HepG2 (cell line): Measurements from ENCODE around the gene WIPF2. TPM values are rescaled to one million over a fixed set of nuclear protein-coding genes. Genes with fewer than 3 reads are reported as not detected.

Source experiments
- CCDC6 ChIP-seq: sonication (generic); formaldehyde crosslinking; IDR thresholded peaks from 2 replicates; pipeline ENCODE4 v1.8.1; 2022; ENCODE audit warnings: mild to moderate bottlenecking, missing genetic modification reagents, moderate library complexity
- CENPX ChIP-seq: sonication (generic); formaldehyde crosslinking; IDR thresholded peaks from 2 replicates; pipeline ENCODE4 v1.9.0; 2021; ENCODE audit warnings: mild to moderate bottlenecking, missing genetic modification reagents, moderate library complexity
- HMGA1 ChIP-seq: sonication (generic); formaldehyde crosslinking; conservative IDR thresholded peaks from 2 replicates; pipeline ENCODE4 v1.4.0; 2020; ENCODE audit warnings: missing genetic modification reagents
- HNF4G ChIP-seq, 2 experiments: sonication (generic) in 1 of 2; formaldehyde crosslinking in 1 of 2; IDR thresholded peaks; 2 replicates each; pipeline versions ENCODE4 v1.4.0 to v1.6.1; 2011 to 2020; ENCODE audit warnings: borderline replicate concordance in 2 of 2, low read depth in 2 of 2, mild to moderate bottlenecking in 2 of 2, low read length in 1 of 2, missing genetic modification reagents in 1 of 2, moderate library complexity in 1 of 2
- PHF5A ChIP-seq: IDR thresholded peaks from one replicate; pipeline ENCODE4 v1.6.1; 2018; ENCODE audit warnings: low read depth, missing genetic modification reagents; ENCODE audit not compliant: unreplicated experiment
- WIZ ChIP-seq: sonication (generic); formaldehyde crosslinking; IDR thresholded peaks from 2 replicates; pipeline ENCODE4 v1.5.1; 2020; ENCODE audit warnings: mild to moderate bottlenecking, missing genetic modification reagents
- ZBTB7A ChIP-seq: sonication (generic); formaldehyde crosslinking; IDR thresholded peaks from 2 replicates; pipeline ENCODE4 v1.8.0; 2022; ENCODE audit warnings: mild to moderate bottlenecking, missing genetic modification reagents
- ZFX ChIP-seq: sonication (generic); formaldehyde crosslinking; IDR thresholded peaks from 2 replicates; pipeline ENCODE4 v1.4.0; 2020; ENCODE audit warnings: mild to moderate bottlenecking, low read depth, missing genetic modification reagents, moderate library complexity
- ZNF160 ChIP-seq: sonication (generic); formaldehyde crosslinking; IDR thresholded peaks from 2 replicates; pipeline ENCODE4 v1.8.0; 2022; ENCODE audit warnings: mild to moderate bottlenecking, inconsistent platforms, missing genetic modification reagents
- ZNF33B ChIP-seq: sonication (generic); formaldehyde crosslinking; IDR thresholded peaks from 2 replicates; pipeline ENCODE4 v1.5.1; 2020; ENCODE audit warnings: mild to moderate bottlenecking, missing genetic modification reagents
- ZNF644 ChIP-seq: IDR thresholded peaks from 2 replicates; pipeline ENCODE4 v1.6.1; 2016; ENCODE audit warnings: low read depth
- ZSCAN12 ChIP-seq: sonication (generic); formaldehyde crosslinking; IDR thresholded peaks from 2 replicates; pipeline ENCODE4 v1.9.0; 2021; ENCODE audit warnings: mild to moderate bottlenecking, missing genetic modification reagents
- polyA plus RNA-seq, 8 experiments: library from polyadenylated mRNA; depleted of rRNA in 3 of 8; stranded (reverse) in 7 of 8; unstranded in 1 of 8; fragments of >200 nt; fragmentation: Illumina TruSeq in 4 of 8; extraction: Trizol in 4 of 8; gene quantifications; 2 replicates each; pipeline versions ENCODE4 v1.2.1 to v1.2.3, GENCODE V29; 2011 to 2016; ENCODE audit warnings: low read depth in 4 of 8, missing spikeins in 1 of 8, mixed read lengths in 1 of 8; ENCODE audit not compliant: insufficient read depth in 1 of 8
- total RNA-seq, 5 experiments: library from RNA; depleted of rRNA; stranded (reverse); fragments of >200 nt; fragmentation: Illumina TruSeq; extraction: Trizol; gene quantifications; 2 replicates each; pipeline ENCODE4 v1.2.3, GENCODE V29; 2016; ENCODE audit warnings: low read depth in 1 of 5
- TF ChIP-seq, protein P1 (sequence below): IDR thresholded peaks from 2 replicates; pipeline ENCODE4 v1.6.1; 2016; ENCODE audit warnings: low read depth, missing genetic modification reagents, missing compliant biosample characterization
- TF ChIP-seq, protein P2 (sequence below): IDR thresholded peaks from 2 replicates; pipeline ENCODE4 v1.6.1; 2016; ENCODE audit warnings: mild to moderate bottlenecking
- TF ChIP-seq, protein P3 (sequence below): sonication (generic); formaldehyde crosslinking; IDR thresholded peaks from 2 replicates; pipeline ENCODE4 v1.4.0; 2020; ENCODE audit warnings: missing genetic modification reagents
- TF ChIP-seq, protein P4 (sequence below): IDR thresholded peaks from 2 replicates; pipeline ENCODE4 v1.6.1; 2016; ENCODE audit warnings: low read depth
- TF ChIP-seq, protein P5 (sequence below), 2 experiments: fragments of 450-650 bp in 1 of 2; sonication (generic) in 1 of 2; formaldehyde crosslinking; IDR thresholded peaks; 2 replicates each; pipeline versions ENCODE4 v1.5.0 to v1.8.0; 2020 to 2022; ENCODE audit warnings: mild to moderate bottlenecking in 1 of 2, missing genetic modification reagents in 1 of 2

Gene WIPF2
- total and polyA plus RNA-seq, 2 of the 13 experiments (the other 11 are each of a cell fraction or from before 2014, with no cell fraction given) = 7.2 to 10.8 TPM

DNA sequence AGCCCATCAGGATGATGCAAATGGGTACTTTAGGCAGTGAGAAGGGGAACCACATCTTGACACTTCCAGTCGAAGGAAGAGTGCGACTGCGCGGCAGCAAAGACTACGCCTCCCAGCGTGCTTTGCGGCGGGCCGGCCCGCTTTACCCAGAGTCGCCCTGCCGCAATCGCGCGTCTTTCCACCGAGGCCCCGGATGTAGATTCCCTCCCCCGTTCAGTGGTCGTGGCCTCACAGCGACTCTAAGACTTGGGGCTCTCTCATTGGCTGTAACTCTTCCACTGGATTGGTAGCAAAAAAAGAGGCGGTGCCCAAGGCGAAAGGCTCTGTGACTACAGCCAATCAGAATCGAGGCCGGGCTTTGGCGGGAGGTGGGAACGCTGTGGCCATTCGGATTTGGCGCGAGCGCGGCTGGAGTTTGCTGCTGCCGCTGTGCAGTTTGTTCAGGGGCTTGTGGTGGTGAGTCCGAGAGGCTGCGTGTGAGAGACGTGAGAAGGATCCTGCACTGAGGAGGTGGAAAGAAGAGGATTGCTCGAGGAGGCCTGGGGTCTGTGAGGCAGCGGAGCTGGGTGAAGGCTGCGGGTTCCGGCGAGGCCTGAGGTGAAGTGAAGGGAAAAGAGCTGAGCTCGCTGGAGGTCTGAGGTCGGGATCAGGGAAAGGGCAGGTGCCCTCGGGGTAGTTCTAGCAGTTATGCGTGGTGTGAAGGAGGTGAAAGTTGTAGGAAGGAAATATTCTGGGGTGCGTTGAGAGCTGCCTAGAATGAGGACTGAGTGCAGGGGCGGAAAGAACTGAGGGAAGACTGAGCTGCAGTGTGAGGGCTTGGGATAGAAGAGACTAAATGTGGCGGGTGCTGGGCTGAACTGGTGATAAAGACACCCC, 68.6 kb downstream of the WIPF2 start, which contains the start of gene CDC6 (continued):
- TF ChIP-seq, protein P1, sequence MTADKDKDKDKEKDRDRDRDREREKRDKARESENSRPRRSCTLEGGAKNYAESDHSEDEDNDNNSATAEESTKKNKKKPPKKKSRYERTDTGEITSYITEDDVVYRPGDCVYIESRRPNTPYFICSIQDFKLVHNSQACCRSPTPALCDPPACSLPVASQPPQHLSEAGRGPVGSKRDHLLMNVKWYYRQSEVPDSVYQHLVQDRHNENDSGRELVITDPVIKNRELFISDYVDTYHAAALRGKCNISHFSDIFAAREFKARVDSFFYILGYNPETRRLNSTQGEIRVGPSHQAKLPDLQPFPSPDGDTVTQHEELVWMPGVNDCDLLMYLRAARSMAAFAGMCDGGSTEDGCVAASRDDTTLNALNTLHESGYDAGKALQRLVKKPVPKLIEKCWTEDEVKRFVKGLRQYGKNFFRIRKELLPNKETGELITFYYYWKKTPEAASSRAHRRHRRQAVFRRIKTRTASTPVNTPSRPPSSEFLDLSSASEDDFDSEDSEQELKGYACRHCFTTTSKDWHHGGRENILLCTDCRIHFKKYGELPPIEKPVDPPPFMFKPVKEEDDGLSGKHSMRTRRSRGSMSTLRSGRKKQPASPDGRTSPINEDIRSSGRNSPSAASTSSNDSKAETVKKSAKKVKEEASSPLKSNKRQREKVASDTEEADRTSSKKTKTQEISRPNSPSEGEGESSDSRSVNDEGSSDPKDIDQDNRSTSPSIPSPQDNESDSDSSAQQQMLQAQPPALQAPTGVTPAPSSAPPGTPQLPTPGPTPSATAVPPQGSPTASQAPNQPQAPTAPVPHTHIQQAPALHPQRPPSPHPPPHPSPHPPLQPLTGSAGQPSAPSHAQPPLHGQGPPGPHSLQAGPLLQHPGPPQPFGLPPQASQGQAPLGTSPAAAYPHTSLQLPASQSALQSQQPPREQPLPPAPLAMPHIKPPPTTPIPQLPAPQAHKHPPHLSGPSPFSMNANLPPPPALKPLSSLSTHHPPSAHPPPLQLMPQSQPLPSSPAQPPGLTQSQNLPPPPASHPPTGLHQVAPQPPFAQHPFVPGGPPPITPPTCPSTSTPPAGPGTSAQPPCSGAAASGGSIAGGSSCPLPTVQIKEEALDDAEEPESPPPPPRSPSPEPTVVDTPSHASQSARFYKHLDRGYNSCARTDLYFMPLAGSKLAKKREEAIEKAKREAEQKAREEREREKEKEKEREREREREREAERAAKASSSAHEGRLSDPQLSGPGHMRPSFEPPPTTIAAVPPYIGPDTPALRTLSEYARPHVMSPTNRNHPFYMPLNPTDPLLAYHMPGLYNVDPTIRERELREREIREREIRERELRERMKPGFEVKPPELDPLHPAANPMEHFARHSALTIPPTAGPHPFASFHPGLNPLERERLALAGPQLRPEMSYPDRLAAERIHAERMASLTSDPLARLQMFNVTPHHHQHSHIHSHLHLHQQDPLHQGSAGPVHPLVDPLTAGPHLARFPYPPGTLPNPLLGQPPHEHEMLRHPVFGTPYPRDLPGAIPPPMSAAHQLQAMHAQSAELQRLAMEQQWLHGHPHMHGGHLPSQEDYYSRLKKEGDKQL (CRISPR knock-in tag) = no peak
- TF ChIP-seq ZNF160 (CRISPR knock-in tag) (peak; percentile 86; the same call in 1 of the 2 replicates), CENPX (no peak), ZNF644 (CRISPR knock-in tag) (no peak), ZBTB7A (CRISPR knock-in tag) (peak; percentile 57; the same call in 1 of the 2 replicates), HMGA1 (CRISPR knock-in tag) (no peak), HNF4G (IDR thresholded peaks at IDR 0.05; ENCODE audit: borderline replicate concordance, low read depth, low read length) (no peak), HNF4G (CRISPR knock-in tag; IDR thresholded peaks at IDR 0.05; ENCODE audit: borderline replicate concordance, low read depth) (peak; percentile 62; the same call in 1 of the 2 replicates), PHF5A (no peak), CCDC6 (CRISPR knock-in tag) (peak; percentile 94), ZSCAN12 (CRISPR knock-in tag) (no peak), WIZ (no peak), ZFX (CRISPR knock-in tag) (peak; percentile 87), ZNF33B (CRISPR knock-in tag) (peak; percentile 60; the same call in 1 of the 2 replicates)
- TF ChIP-seq, protein P2, sequence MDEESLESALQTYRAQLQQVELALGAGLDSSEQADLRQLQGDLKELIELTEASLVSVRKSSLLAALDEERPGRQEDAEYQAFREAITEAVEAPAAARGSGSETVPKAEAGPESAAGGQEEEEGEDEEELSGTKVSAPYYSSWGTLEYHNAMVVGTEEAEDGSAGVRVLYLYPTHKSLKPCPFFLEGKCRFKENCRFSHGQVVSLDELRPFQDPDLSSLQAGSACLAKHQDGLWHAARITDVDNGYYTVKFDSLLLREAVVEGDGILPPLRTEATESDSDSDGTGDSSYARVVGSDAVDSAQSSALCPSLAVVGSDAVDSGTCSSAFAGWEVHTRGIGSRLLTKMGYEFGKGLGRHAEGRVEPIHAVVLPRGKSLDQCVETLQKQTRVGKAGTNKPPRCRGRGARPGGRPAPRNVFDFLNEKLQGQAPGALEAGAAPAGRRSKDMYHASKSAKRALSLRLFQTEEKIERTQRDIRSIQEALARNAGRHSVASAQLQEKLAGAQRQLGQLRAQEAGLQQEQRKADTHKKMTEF (CRISPR knock-in tag) = peak; percentile 69; the same call in 1 of the 2 replicates
- TF ChIP-seq, protein P3, sequence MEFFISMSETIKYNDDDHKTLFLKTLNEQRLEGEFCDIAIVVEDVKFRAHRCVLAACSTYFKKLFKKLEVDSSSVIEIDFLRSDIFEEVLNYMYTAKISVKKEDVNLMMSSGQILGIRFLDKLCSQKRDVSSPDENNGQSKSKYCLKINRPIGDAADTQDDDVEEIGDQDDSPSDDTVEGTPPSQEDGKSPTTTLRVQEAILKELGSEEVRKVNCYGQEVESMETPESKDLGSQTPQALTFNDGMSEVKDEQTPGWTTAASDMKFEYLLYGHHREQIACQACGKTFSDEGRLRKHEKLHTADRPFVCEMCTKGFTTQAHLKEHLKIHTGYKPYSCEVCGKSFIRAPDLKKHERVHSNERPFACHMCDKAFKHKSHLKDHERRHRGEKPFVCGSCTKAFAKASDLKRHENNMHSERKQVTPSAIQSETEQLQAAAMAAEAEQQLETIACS (CRISPR knock-in tag) = no peak; the same call in 1 of the 2 replicates
- TF ChIP-seq, protein P4, sequence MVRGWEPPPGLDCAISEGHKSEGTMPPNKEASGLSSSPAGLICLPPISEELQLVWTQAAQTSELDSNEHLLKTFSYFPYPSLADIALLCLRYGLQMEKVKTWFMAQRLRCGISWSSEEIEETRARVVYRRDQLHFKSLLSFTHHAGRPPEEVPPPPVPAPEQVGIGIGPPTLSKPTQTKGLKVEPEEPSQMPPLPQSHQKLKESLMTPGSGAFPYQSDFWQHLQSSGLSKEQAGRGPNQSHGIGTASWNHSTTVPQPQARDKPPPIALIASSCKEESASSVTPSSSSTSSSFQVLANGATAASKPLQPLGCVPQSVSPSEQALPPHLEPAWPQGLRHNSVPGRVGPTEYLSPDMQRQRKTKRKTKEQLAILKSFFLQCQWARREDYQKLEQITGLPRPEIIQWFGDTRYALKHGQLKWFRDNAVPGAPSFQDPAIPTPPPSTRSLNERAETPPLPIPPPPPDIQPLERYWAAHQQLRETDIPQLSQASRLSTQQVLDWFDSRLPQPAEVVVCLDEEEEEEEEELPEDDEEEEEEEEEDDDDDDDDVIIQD = peak; percentile 69
- TF ChIP-seq, protein P5, sequence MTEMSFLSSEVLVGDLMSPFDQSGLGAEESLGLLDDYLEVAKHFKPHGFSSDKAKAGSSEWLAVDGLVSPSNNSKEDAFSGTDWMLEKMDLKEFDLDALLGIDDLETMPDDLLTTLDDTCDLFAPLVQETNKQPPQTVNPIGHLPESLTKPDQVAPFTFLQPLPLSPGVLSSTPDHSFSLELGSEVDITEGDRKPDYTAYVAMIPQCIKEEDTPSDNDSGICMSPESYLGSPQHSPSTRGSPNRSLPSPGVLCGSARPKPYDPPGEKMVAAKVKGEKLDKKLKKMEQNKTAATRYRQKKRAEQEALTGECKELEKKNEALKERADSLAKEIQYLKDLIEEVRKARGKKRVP (CRISPR knock-in tag; IDR thresholded peaks at IDR 0.05) = peak in 1 of 2 experiments; percentile 70; a peak in 2 of 4 replicates
